Hematopoietic multipotent progenitor cell treated with erythropoietin and hydrocortisone succinate and interleukin-3 and kit ligand, for 15 days (in vitro differentiated cells): ENCODE measurements around the gene KLHL34.

ENCODE experiments used
- DNase-seq: peaks from one replicate; pipeline ENCODE4 v3.0.0-alpha.2; 2015; ENCODE audit warnings: low spot score

Gene KLHL34

DNA sequence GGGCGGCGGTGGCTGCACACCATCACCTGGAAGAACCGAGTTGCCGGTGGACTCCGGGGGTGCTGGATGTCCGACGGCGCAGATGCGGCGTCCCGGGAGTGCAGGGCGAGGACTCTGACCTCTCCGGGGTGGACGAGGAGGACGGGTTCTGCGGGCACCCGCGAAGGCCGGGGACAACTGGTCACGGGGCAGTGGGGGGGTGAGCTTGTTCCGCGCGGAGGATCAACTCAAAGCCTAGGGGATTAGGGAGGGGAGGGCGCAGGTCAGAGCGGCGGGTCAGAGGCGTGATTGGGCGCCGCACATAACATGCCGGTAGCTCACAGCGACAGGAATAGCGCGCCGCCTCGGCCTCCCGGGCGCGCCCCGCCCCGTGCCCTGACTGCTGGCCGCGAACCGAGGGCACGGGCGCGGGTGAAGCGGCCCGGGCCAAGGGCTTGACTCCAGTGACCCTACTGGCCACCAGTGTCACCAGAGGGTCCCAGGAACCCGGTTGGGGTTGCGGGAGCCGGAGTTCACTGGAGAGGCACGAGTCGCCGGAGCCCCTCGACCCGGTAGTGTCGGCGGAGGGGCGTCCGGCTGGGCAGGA, at the start of gene KLHL34:
TSS of gene KLHL34 (minus strand) at position 179 of the 586 bp plus-strand sequence. CDS start 542 bp downstream, outside the sequence.
- no peak for DNase-seq

DNA sequence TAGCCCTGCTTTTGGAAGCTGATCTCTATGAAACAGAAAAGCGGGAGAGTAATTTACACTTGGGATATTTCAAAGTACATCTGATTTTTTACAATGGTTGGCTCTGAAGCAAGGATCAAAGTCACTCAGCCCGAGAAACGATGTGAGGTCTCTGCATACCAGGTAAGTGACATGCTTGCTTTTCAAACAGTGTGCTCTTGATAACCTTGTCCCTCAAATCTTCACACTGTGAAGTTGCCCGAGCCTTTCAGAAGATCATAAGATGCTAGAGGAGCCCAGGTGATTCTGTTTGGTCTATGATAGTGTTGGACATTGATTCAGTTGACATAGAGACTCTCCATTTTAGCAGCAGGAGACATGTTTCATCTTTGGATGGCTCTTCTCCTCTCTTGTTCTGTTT, 47.1 kb upstream of the KLHL34 start:
- DNase-seq: no peak

DNA sequence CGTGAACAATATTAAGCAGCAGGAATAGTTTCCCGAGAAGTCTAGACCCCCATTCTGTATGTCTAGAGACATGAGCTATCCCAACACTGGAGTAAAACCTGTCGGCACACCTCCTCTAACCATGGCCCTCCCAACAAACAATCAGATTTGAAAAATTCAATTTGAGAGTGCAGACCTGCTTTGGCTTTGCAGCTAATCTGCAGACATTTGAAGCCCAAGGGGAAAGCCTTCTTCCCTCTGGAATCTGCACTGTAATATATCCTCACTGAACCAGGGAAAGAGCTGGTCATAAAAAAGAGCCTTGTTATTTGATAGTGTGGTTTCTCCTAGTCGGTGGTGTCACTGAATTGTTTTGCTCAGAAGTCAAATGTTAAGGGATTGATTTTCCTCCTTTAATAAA, 44.6 kb upstream of the KLHL34 start:
- no peak for DNase-seq

- DNase-seq: no peak
Observed at GRCh38 chrX:21700967-21701366, 42.8 kb upstream of the KLHL34 start.

DNA sequence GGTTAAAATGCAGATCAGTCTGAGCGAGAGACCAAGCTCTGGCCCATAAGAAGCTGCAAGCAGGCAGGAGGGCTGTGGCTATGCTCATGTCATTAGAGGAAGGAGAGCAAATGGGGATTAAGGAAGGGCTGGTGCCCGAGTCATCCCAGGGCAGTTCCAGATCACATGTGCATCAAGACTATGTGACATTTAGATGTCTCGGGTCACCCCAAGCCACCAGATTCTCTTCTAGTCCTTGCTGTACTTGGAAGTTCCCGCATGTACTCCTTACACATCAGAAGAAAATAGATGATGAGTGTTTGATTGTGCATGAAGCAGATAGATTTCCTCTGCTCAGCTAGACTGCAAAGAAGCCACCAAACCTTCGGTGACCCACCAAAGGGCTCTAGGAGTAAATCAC, 42.1 kb upstream of the KLHL34 start:
- no peak for DNase-seq

DNA sequence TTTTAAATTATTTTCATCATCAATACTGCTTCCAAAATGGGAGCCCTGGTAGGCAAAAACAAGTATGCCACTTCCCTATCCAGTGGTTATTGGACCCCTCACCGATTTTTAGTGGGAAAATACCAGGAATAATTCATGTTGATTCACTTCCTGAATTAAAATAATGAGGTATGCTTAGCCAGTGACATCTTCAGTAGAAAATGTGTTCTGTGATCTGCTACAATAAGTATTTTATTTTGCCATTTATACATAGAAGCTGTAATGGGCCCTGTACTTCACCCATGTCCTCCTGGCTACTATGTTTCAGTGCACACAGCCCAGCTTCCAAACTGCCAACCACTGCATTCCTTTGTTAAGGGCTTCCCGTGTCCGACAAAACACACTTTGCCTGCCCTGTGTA, 41.0 kb upstream of the KLHL34 start:
- DNase-seq: no peak

- no peak for DNase-seq
Observed at GRCh38 chrX:21698272-21698671, 40.1 kb upstream of the KLHL34 start.

DNA sequence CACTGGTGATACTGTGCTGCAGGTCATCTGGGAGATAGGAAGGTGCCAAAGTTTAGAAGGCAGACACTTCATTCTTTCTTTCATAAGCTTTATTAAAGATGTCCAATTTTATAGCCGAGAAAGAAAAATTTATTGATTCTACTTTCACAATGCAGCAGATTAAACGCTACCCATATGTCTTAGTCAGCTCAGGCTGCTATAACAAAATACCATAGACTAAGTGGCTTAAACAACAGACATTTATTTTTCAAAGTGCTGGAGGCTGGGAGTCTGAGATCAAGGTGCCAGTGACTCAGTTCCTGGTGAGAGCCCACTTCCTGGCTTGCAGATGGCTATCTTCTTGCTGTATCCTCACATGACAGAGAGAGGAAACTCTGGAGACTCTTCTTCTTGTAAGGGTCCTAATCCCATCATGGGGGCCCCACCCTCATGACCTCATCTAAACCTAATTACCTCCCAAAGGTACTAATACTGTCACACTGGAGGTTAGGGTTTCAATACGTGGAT, 33.4 kb upstream of the KLHL34 start:
- DNase-seq: no peak

DNA sequence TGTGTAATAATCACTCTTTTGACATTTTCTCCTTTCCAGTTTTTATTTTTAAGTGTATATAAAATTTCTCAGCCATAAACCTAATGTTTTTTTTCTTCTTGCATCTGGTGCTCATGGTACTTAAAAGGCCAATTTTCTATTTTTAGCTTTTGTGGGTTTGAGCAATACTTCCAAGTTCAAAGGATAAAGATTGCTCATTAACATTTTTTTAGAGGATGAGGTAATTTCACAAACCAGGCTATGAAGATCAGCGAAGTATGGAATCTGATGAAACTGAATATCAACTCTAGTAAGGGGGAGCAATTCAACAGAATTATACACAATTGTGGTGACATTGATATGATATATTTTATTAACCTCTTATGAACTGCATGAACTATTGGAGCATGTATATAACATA, 25.8 kb upstream of the KLHL34 start:
- DNase-seq: no peak

GRCh38 chrX:21678048-21678612, 20.0 kb upstream of the KLHL34 start:
- DNase-seq: no peak

GRCh38 chrX:21675931-21676330, 17.8 kb upstream of the KLHL34 start:
- DNase-seq: no peak

DNA sequence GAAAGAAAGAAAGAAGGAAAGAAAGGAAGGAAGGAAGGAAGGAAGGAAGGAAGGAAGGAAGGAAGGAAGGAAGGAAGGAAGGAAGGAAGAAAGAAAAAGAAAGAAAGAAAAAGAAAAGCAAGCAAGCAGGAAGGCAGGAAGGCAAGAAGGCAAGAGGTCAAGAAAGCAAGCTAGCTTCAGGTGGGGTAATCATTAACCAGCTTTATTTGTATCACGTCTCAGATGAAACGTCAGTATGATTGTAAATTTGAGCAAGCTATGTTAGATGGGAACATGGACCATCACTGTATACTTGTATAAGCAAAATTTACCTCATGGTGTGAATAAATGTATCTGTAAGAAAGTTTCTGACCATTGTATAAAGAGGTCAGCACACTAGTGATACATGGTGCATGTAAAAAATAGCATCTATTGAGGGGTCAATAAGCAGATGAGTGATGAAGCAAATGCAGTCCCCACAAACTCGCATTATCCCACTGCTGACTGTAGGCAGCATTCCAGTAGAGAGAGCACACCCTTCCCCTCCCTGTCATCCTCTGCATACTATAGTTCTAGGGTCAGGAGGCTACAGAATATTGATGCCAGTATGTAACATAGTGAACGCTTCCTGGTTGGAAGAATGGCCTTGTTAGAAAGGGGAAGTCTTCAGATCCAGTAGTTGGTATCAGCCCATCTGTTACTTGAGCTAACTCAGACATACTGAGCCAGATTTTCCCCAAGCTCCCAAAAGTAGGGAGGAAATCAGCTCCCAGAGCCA, 16.5 kb upstream of the KLHL34 start:
- DNase-seq: no peak

DNA sequence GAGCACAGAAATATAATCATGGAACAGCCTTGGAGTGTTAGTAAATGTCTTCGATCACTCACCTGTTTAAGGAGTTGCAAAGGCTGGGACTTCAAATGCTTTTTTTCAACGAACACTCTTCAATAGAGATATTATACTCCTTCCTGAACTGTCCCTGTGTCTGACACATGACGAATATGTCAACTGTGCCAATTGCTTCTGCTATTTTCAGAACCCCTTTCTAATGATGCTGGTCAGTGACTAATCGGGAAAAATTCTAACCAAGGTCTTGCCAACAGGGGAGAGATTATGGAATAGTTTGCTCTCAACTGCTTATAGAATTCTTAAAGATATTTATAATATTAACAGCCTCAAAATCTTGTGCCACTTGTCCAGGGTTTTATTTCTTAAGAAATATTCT, 8.5 kb upstream of the KLHL34 start:
- no peak for DNase-seq

DNA sequence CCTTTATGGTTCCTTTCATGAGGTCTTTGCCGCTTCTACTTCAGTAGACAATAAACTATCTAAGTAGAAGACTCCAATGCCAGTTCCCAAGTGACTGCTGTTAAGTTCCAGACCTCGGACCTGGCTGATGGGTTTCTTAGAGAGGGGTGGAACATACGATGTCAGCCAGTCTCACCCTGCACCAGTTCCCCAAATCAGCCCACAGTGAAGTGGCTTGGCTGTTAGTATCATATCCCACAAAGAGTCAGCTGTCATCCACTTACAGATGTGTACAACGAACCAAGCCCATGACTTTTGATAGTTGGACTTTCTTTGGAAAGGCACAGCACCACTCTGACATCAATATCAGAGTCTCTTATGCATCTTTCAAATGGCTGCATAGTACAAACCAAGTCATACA, 8.1 kb upstream of the KLHL34 start:
- DNase-seq: no peak

- no peak for DNase-seq
Observed at GRCh38 chrX:21662761-21663160, 4.6 kb upstream of the KLHL34 start.

- DNase-seq: no peak
Observed at GRCh38 chrX:21661316-21661715, 3.2 kb upstream of the KLHL34 start.

DNA sequence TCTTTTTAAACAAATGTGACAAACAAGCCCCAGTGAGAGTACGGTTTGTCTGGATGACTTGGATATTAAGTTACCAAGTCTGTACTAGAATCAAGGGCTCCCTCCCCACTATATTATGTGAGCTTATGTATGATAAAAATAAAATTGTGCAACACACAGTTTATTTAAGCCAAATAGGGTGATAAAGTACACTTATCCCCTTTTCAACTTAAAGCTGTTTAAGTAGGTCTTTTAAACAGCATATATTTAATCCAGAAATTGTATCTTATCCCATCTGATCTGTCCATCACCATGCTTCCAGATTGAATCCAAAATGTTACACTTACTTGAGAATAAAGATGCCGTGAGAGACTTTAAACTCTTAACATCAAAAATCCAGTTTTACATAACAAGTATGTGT, 2.0 kb upstream of the KLHL34 start:
- DNase-seq: no peak

DNA sequence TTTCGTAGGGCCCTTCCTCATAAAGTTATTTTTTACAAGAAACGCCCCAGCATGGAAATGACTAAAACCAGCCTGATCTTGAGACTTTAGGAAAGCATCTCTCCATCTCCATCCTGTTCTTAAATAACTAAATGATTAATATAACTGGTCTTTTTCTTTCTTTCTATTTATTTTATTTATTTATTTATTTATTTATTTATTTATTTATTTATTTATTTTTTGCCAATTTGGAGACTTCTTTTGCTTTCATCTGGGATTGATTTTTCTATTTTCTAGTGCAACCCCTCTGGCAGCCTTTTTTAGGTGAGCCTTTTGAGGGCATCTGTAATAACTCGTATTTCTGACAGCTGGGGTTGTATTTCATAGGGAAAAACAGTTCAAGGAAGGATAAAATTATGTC, 1.2 kb upstream of the KLHL34 start:
- DNase-seq: no peak

- no peak for DNase-seq
Observed at GRCh38 chrX:21658746-21659145, 616 bp upstream of the KLHL34 start.

DNA sequence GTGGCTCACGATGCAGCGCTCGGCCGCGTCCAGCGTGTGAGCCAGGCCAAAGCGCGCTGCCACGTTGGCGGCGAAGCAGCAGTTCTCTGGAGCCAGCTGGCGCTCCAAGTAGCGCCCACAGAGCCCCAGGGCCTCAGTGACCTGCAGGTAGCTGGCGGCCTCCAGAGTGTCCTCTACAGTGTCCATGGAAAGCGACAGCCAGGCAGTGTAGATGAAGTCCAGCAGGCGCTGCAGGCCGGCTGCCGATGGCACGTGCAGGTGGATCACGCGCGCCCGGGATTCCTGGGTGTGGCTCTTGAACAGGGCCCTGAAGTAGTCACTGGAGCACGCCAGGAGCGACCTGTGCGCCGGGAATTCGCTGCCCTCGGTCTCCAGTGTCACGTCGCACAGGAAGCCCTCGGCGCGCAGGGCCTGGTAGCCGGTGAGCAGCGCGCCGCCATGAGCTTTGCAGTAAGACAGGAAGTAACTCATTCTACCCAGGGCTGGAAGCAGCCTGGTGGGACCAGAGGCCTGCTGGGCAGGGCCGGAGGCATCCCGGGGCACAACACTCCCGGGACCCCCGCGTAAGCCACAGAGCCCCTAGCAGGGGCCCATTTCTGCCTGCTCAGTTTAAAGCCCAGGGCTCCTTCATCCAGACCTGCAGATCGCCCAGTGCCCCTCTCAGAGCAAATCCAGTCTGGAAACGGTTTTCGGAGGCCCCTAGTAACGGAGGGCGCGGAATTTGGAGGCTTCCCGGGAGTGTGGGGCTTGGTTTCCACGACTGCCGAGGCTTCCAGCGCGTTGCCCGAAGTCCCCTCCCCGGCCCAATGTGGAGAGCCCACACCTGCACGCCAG, 595 bp downstream of the KLHL34 start:
- no peak for DNase-seq

DNA sequence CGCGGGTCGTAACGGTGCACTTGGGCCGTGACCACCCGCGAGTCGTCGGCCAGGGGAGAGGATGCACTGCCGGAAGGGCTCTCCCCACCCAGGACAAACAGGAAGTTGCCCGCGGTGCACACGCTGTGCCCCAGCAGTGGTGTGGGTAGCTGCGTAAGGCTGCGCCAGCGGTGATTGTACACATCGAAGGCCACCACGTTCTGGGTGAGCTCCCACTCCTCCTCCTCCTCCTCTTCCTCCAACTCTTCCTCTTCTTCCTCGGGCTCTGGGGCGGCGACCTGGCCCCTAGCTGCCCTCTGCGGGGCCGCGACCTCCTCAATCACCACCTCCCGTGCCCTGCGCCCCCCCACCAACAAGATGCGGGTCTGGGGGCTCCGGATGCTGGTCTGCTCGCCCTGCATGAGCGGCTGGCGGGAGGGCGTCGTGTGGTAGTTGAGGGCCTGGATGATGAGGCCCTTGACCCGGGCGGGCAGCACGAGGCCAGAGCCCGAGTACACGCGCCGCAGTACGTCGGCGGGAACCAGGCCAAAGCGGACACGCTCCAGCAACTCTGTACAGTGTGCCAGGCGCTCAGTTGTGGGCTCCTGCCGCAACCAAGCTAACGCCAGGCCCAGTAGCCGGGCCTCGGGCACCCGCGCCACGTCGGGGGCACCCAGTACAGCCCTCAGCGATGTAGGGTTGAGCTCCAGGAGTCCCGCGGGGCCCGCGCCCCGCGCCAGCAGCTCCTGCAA, 1.4 kb downstream of the KLHL34 start:
- DNase-seq: no peak
